GM21528 (cell line): ENCODE measurements around the gene SLC25A26.
A peak's percentile ranks its signal among the peaks of the same experiment; 100 is the strongest.

ENCODE experiments used
- ATAC-seq: cut with Tn5 transposase; IDR thresholded peaks from one replicate; pipeline ENCODE4 v1.9.1; 2021; ENCODE audit warnings: mild to moderate bottlenecking, moderate library complexity; ENCODE audit not compliant: unreplicated experiment, low FRiP score

Gene SLC25A26

DNA sequence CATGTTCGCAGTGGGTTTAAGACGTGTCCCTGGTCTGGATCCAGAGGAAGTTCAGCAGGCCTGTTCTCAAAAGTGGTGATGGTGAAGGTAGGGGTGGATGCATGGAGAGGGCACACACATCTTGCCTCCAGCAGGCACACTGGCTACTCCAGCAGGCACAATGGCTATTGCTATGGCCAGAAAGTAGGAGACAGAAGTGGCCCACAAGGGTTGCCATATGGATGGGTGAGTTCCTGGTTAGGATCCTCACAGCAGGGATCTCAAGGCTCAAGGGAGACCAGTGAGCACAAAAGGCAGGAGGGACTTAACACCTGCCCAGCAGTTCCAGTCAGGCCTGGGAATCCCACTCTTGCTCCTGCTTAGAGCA is 172.1 kb downstream of the SLC25A26 start:
- no peak for ATAC-seq

DNA sequence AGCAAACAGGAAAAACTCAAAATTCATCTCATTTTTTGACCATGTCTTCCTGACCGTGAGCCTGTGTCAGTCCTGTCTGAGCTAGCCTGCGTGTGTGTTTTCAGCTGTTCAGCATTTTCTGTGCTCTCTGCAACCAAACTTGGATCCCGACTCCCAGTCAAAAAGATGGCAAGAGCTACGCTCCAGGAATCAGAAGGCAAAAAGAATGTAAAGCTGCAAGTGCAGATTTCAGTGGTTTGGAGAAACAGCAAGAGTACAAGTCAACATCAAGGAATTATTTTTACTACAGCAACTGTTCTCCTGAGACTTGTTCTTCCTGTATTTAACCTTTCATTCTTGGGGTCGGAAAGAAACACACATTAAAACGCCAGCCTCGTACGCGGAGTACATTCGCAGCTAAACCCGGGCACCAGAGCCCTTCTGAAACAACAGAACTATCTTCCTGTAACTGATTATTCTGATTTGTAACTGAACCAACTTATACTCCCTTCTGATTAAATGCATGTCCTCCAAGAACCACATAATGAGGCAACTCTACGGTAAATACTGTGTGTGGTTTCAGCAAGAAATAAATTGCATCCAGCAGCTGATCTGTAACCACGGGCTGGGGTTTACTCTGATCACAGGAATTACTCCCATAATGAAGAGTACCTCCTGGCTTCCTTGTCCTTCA is 172.7 kb downstream of the SLC25A26 start:
- peak; percentile 9 for ATAC-seq

DNA sequence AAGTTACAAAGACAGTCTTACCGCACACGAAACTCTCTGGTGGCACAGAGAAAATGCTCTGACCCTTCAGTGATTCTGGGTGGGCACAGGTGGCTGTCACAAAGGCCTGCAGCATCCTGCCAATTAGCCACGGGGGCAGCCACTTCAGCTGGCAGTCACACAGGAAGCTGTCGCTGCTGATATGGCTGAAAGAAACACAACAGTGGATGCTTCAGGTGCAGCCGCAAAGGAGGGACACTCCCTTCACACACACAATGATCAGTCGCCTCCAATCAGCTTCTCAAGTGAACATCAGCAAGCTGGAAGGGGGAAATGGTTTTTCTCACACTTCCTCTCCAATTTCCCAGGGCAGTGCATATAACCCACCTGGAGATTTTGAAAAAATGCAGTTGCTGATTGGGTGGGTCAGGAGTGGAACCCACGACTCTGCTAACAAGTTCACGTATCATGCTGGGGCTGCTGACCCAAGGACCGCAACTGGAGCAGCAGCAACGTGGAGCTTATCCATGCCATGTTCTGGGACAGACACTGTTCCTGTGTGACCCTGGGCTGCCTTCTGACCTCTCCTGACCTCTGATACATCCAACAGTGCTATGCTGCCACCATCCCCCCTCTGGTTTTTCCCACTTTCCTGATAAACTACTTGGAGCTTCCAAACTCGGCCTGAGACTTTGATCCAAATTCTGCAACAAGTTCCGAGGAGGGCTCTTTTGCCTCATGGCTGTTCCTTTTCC is 173.4 kb downstream of the SLC25A26 start:
- ATAC-seq, result peak; percentile 72

DNA sequence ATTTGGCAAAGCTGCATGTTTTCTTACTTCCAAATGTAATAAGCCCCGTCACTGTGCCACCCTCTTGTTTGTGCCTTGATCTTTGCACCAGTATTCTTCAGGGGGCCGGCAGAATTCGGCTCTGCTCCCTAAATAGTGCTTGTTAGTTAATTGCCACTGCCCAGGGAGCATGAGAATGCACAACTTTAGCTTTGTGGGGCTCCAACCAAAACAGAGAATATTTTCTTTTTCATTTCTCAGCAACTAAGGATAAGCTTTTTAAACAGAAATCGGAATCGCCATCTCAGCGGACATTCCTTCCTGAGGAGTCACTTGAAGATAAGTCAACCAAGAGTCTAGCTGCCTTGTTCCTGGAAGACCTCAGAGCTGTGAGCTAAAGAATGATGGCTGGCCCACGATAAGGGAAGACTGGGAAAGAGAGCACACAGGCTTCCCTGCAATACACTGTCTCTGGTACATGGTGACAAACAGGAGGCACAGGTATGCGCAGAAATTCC is 174.0 kb downstream of the SLC25A26 start:
- ATAC-seq, result no peak

DNA sequence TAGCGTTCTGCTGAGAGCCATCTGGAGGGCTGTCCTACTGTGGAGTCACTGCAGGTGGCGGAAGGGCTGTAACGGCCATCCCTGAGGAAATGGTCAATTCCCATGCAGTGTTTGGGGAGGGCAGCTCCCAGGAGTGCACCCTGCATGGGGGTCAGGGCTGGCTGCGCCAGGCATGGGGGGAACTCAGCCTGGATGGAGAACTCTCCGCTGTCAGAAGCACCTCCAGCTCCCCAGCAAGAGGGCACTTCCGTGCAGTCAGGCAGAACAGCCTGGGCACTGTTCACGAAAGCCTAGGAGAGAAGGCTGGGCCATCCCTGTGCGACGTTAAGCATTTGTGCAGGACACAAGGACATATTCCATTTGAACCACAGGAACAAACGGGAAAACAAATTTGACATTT is 174.8 kb downstream of the SLC25A26 start:
- ATAC-seq, result no peak

DNA sequence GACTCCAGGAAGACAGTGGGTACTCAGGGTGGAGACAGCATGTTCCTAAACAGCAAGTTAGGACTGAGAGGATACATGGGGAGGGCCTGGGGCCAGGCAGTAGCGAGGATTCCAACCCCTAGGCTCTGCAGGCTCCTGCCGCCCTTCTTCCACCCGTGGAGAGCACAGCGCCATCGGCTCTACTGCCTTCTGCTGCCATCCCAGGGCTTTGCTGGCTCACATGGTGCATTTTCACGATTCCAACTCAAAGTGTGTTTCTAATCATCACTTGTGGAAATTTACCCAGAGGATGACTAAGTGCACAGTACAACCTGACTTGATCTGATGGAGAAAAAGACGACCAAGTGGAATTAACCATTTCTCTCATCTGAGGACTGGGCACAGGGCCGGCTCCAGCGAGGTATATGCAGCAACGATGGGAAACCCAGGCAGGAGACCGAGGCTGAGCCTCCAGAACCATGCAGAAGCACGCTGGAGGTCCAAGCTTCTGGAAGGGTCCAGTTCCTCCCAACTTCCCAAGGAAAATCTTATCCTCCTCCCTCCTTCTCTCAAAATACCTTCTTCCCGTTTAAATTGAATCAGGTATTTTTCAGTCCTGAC is 175.5 kb downstream of the SLC25A26 start:
- no peak for ATAC-seq

DNA sequence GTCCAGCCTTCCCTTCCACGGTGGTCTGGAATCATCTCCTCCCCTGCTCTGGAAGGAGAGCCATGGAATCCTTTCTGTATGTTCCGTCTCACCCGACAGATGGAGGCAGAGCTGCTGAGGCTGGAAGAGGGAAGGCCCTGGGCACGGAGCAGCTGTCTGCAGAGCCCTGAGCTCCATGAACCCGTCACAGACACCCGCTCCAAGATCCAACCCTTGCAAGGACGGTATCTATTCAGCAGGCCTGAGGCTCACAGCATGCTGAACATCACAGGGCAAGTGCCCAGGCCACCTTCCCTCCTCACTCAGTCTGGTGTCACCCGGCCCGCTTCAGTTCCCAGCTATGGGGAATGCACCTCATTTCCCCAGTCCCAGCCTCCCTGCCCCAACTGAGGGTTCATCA is 176.1 kb downstream of the SLC25A26 start:
- ATAC-seq, result no peak

DNA sequence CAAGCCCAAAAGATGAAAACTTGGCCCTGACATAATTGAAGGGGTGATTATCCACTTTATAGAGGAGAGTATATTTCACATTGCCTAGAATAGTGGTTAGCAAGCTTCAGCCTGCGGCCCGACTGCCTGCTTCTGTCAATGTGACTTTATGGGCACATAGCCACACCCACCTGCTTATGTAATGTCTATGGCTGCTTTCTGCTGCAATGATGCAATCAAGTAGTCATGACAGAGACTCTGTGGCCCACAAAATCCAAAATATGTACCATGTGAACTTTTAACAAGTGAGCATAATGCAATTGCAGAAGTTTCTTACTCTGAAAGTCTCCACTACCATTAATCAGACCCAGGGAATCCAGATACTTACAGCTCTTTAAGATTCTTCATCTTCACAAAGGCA is 176.9 kb downstream of the SLC25A26 start:
- no peak for ATAC-seq

DNA sequence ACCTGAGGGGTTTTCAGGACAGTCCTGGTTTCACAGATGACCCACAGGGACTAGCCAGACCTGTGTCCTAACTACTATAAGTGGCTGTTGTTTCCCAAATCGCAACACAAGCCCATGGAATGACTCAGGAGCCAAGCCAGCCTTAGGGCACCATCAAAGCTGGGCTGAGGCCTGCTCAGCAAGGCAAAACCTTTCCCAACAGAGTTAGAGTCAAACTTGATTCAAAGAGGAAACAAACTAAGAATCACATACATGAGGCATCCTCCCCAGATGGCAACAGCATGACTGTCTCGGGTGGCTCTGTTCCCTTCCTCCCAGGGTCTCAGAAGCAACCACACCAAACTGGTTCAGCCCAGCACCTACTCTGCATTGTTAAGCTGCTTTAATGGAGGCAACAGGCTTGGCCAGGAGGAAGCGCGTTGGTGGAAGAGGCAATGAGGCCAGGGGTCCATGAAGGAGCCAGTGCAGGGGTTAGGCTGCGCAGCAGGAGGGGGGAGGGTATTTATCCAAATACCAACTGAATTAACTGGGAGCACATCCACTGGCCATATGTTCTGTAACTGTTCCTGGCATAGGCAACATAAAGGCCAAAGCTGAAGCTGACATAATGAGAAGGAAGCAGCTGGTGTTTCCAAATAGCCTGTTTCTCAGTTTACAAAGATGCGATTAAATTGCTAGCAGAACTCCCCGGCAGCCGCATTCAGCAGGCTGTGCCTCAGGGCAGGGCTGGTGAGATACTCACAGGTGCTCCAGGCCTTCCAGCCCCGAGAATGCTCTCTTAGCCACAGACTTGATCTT is 177.6 kb downstream of the SLC25A26 start:
- ATAC-seq, result no peak

DNA sequence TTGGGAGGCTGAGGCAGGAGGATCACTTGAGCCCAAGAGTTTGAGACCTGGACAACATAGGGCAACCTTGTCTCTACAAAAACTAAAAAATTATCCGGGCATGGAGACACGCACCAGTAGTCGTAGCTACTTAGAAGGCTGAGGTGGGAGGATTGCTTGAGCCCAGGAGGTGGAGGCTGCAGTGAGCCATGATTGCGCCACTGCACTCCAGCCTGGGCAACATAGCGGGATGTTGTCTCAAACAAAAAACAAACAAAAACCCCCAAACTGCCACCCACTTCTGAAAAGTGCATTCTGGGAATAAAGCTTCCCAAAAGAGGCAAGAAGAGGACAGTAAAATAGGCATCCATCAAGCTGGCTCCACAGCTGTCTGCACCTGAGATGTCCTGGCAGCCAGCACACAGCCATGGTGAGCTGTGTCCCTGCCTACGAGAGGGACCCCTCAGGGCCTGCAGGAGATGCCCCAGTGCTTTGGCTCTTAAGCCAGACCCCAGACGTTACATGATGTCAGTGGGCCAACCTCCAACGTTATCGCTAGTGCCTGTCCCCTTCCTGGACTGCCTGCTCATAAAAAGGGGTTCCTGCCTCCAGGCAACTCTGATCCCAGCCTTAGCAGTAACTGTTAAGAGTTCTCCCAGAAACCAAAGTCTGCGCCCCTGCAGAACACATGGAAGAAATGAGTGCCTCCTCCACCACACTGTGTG is 178.9 kb downstream of the SLC25A26 start:
- ATAC-seq, result no peak

DNA sequence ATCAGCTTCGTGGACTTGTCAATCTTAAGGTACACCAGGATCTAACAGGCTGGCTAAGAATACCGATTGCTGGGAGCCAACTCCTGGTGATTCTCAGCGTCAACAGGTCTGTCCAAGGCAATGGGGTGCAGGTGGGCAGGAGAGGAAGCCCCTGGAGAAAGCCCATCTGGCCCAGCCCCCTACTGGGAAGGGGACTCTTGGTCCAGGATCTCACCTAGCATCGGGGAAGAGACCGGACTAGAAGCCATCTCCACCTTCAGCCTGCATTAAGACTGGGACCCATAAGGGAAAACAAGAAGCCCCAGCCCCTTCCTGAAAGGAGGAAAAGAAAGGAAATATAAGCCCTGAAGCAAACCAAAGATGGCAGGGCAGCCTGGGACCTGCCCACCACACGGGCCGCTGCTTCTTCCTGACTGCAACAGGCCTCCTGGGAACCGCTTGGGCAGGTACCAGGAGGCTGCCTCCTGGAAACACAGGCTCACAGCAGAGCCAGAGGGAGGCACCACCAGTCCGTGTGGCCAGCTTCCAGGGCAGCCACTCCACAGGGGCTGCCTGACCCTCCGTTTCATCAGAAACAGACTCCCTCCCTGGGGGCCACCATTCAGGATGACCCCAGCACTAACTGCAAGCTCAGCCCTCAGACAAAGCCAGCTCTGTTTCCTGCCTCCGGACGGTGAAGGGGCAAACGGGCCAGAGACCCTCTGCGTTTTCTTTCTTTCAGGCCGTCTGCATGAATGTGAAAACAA is 179.8 kb downstream of the SLC25A26 start:
- no peak for ATAC-seq

DNA sequence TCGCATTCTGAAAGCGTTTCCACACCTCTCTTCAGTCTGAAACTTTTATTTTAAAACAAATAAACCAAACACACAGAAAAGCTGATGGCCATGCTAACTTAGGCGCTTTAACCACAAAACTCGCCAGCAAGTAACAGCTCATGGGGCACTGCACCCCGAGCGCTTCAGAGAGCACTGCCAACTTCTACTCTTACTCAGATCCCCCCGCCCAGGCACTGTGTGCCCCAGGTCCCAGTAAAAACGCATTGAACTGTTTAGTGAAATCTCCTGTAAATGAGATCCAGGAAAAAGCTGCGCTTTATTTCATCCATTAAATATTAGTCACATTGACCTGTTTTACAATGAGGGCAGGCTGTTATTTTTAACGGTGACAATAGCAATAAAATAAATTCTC is 180.4 kb downstream of the SLC25A26 start:
- no peak for ATAC-seq

DNA sequence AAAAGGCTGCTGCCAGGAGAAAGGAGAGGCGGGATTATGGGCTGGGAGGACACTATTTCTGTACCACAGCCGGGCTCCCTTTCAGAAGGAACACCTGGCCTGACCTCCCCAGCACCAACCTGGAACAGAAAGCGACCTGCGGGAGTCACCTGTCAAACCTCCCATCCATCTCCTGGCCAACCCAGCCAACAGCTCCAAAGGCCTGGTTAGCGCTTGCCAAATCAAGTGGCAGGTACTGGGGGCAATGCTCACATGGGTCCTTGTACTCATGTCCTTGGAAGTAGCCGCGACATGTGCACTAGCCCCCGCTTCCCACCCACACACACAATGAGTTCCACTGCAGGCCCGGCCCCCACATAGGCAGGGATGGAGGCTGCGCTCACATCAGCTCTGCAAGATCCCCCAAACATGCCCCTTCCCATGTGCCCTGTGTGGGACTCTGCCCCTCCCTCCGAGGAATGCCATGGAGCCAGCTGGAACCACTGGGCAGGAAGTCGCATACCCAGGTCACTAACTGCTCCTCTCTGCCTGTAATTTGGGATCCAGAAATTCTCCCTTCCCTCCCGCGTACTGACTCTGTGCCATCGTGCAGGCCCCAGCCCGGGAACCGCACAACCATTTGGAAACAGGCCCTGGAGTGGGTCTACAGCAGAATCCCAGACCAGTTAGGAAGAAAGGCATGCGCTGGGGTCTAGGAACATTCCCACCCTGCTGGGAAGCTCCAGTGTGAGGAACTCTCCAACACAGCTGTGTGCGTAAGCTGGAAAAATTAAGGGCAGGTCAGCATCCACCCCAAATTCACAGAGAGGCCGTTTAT is 181.1 kb downstream of the SLC25A26 start:
- no peak for ATAC-seq

DNA sequence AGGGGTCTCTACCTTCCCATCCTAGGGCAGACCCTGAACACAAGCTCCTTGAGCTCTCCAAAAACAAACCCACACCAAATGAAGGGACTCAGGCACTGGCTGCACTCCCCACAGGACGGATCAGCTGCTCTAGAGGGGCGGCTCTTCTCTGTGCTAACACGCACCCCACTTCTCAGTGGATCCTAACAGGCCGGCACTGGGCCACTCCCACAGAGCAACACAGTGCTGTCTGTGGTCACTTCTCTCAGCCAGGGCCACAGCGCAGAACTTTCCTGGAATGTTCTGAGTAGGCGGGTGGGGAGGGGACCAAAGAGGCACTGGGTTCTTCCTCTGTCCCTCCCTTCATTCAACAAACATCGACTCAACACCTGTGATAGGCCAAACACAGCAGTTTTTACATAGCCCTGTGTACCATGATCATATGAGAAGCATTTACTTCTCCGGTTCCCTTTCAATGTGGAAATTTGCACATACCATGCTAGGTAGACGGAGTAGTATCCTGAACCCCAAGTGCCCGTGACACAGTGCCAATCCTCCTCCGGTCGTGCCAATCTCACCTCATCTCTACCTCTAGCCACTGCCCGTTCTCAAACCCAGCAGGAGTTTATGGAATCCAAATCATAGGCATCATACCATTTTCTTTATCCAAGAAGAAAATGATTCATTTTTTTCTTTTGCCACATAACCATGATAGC is 181.9 kb downstream of the SLC25A26 start:
- no peak for ATAC-seq

DNA sequence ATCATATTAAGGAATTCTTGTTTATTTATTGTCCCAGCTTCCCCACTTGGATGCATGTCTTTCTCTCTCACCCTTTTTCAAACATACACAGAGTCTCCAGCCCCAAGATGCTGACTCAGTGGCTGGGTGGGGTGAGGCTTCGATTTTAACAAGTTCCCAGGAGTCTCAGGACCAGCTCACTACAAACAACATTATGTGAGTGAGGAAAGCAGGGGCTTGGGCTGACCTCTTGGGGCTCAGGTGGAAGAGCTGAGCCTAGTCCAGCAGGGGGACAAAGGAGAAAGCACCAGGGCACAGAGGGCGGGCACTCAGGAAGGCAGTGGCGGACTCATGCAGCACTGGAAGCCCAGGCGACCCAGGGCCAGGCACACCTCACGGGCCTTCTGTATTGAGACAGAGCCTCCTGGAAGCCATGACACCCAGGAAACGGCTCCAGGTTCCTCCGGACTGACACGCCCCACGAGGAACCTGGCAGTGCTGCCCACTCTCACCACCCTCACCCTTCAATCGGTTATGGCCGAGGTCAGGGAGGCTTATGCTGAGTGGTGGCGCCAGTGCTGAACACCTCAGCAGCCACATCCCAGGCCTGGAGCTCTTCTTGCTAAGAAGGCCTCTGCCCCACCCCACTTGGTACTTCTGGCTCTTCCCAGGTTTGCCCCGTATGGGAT is 182.7 kb downstream of the SLC25A26 start:
- ATAC-seq, result no peak

DNA sequence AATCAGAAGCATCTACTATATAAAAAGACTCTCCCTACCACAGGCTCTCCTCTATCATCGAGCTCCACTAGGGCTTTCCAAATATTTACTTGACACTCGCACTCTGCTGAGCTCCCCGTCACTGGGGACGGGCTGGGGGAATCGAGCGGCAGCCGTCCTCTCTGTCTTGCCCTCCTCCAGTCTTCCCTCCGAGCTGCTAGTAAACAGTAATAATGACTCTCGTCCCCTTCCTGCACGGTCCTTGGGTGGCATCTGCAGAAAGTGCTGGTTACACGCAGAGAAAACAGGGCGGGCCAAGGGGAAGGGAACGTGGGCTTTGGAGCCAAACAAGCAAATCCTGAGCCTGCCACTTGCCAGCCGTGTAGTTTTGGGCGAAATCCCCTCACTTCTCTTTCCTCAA is 183.4 kb downstream of the SLC25A26 start:
- ATAC-seq, result no peak

DNA sequence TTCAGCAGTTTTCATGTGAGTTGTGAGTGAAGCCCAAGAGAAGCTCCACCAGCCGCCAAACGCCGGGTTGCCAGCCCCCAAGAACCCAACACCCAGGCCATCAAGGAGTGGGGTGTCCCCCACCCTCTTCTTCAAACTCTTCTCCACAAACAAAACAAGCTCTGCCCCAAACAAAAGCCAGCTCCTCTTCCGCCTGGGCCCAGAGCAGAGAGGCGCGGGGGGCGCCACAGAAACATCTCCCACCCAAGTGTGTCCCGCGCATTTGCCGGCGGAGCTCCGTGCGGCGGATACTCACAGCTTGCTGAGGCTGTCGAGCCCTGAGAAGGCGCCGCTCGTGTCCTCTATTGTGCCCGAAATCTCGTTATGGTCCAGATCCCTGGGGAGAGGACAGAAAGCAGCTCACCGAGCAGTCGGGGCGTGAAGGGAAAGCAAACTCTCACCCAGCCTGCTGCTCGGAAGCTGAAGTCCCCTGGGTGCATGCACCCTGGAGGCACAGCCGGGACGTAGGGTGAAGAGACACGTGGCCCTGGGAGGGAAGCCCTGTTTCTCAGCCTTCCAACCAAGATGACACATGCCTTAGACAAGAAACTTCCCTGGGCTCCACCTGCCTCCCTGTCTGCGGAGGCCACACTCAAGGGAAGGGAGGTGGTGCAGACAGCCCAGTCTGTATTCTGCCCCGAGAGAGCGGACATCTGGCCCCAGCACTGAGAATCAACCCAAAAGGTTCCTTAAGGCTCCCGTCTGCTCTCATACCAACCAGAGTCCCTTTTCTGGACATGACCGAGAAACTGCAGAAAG is 184.3 kb downstream of the SLC25A26 start:
- no peak for ATAC-seq
